GM18505 (cell line): ENCODE measurements around the gene OR2M4.

Experiments used
- ATAC-seq: cut with Tn5 transposase; IDR thresholded peaks from one replicate; pipeline ENCODE4 v1.9.1; 2021; ENCODE audit not compliant: unreplicated experiment
- POLR2A ChIP-seq: IDR thresholded peaks from 4 replicates; pipeline ENCODE4 v1.6.1; 2011; ENCODE audit warnings: borderline replicate concordance; ENCODE audit not compliant: insufficient read depth, insufficient read length; ENCODE audit errors: extremely low read depth

OR2M4 gene

DNA sequence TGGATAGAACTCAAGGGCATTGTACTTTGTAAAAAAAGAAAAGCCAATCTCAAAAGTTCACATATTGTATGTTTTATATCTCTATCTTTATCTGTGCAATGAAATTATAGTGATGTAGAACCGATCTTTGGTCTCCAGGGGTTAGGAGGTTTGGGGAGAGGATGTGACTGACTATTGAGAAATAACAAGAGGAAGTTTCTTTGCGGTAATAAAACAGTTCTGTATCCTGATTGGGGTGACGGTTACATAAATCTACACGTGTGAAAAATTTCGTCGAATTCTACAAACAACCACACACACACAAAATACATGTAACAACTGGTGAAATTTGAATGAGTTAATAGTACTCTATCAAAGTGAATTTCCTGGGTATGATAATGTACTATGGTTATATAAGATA lies 57.2 kb downstream of the OR2M4 start:
- TF ChIP-seq POLR2A = no peak
- no peak for ATAC-seq
